Suprapubic skin (tissue), 4 donors: ENCODE results near the gene KCND2. TPM values are rescaled to one million over a fixed set of nuclear protein-coding genes. Genes with fewer than 3 reads are reported as not detected.

ENCODE experiments used
- DNase-seq, 2 donors: peaks; one replicate each; pipeline ENCODE4 v3.0.0-alpha.2; 2019; ENCODE audit warnings: low spot score in 2 of 2
- H3K27ac ChIP-seq: fragments of 200-600 bp; sonication (generic); one replicate; pipeline ENCODE4 v1.5.1; 2019
- H3K27me3 ChIP-seq: fragments of 200-600 bp; sonication (generic); one replicate; pipeline ENCODE4 v1.5.1; 2019
- H3K36me3 ChIP-seq: fragments of 200-600 bp; sonication (generic); one replicate; pipeline ENCODE4 v1.5.1; 2019
- H3K4me1 ChIP-seq: fragments of 200-600 bp; sonication (generic); one replicate; pipeline ENCODE4 v1.5.1; 2019
- H3K4me3 ChIP-seq: fragments of 200-600 bp; sonication (generic); one replicate; pipeline ENCODE4 v1.5.1; 2019; ENCODE audit warnings: mild to moderate bottlenecking
- H3K9me3 ChIP-seq: fragments of 200-600 bp; sonication (generic); one replicate; pipeline ENCODE4 v1.5.1; 2019
- CTCF ChIP-seq, 2 donors: fragments of 200-600 bp in 1 of 2; fragments of 450-650 bp in 1 of 2; sonication (generic) in 1 of 2; IDR thresholded peaks; one replicate each; pipeline ENCODE4 v1.5.1; 2016 to 2019; ENCODE audit warnings: antibody characterized with exemption in 2 of 2, mild to moderate bottlenecking in 1 of 2, moderate library complexity in 1 of 2
- EP300 ChIP-seq: sonication (generic); formaldehyde crosslinking; IDR thresholded peaks from one replicate; pipeline ENCODE4 v1.6.1; 2017; ENCODE audit warnings: antibody characterized with exemption
- POLR2A ChIP-seq, 2 donors: fragments of 450-650 bp; IDR thresholded peaks; one replicate each; pipeline ENCODE4 v1.6.1; 2017; ENCODE audit warnings: antibody characterized with exemption in 2 of 2, mild to moderate bottlenecking in 2 of 2, moderate library complexity in 2 of 2
- POLR2AphosphoS5 ChIP-seq, 3 donors: sonication (generic); formaldehyde crosslinking; IDR thresholded peaks; one replicate each; pipeline ENCODE4 v1.6.1; 2017; ENCODE audit warnings: antibody characterized with exemption in 3 of 3
- WGBS: methylation state at CpG from one replicate; pipeline ENCODE4 v1.1.5; 2018; 5-methylcytosine and 5-hydroxymethylcytosine counted together
- total RNA-seq, 4 donors: library from RNA; depleted of rRNA; stranded (reverse); fragments of >200 nt; gene quantifications; one replicate each; pipeline ENCODE4 v1.1.0, GENCODE V29; 2016

KCND2 gene
- total RNA-seq, 4 donors from 2014 or later = 0.16 TPM; not detected in 3

GRCh38 chr7:120662291-120662690, 389.3 kb downstream of the KCND2 start:
- H3K4me1 ChIP-seq = no peaks in the 10 kb centered on the region
- H3K36me3 ChIP-seq = no peaks in the 10 kb centered on the region
- no peak overlapping the region for H3K4me3 ChIP-seq
- no peak overlapping the region for H3K27ac ChIP-seq
- no peaks in the 10 kb centered on the region for H3K27me3 ChIP-seq
- DNase-seq = no peak
- no peaks in the 10 kb centered on the region for H3K9me3 ChIP-seq
- TF ChIP-seq CTCF (IDR thresholded peaks at IDR 0.05) (no peak), POLR2A (IDR thresholded peaks at IDR 0.05) (no peak), POLR2AphosphoS5 (IDR thresholded peaks at IDR 0.05) (no peak), EP300 (no peak)

GRCh38 chr7:120665068-120665467, 392.1 kb downstream of the KCND2 start:
- H3K36me3 ChIP-seq = no peaks in the 10 kb centered on the region
- TF ChIP-seq CTCF (IDR thresholded peaks at IDR 0.05) (no peak), POLR2AphosphoS5 (IDR thresholded peaks at IDR 0.05) (no peak), POLR2A (IDR thresholded peaks at IDR 0.05) (no peak), EP300 (no peak)
- no peaks in the 10 kb centered on the region for H3K27me3 ChIP-seq
- no peaks in the 10 kb centered on the region for H3K9me3 ChIP-seq
- H3K4me1 ChIP-seq = no peaks in the 10 kb centered on the region
- no peak overlapping the region for H3K4me3 ChIP-seq
- WGBS = 75% methylated on average over 1 of the region's 1 CpG
- no peak overlapping the region for H3K27ac ChIP-seq
- DNase-seq = no peak

GRCh38 chr7:120675076-120675475, 402.1 kb downstream of the KCND2 start:
- H3K27me3 ChIP-seq = no peaks in the 10 kb centered on the region
- no peak for DNase-seq
- no peaks in the 10 kb centered on the region for H3K36me3 ChIP-seq
- H3K4me3 ChIP-seq = no peak overlapping the region
- H3K9me3 ChIP-seq = no peaks in the 10 kb centered on the region
- 80% methylated on average over 5 of the region's 5 CpGs for WGBS
- no peak overlapping the region for H3K27ac ChIP-seq
- TF ChIP-seq CTCF (IDR thresholded peaks at IDR 0.05) (no peak), EP300 (no peak), POLR2A (IDR thresholded peaks at IDR 0.05) (no peak), POLR2AphosphoS5 (IDR thresholded peaks at IDR 0.05) (no peak)
- H3K4me1 ChIP-seq = no peaks in the 10 kb centered on the region

GRCh38 chr7:120677535-120677934, 404.6 kb downstream of the KCND2 start:
- DNase-seq = no peak
- no peaks in the 10 kb centered on the region for H3K9me3 ChIP-seq
- WGBS = 80% methylated on average over 1 of the region's 1 CpG
- no peak overlapping the region for H3K4me3 ChIP-seq
- no peak overlapping the region for H3K27ac ChIP-seq
- H3K27me3 ChIP-seq = no peaks in the 10 kb centered on the region
- H3K4me1 ChIP-seq = no peaks in the 10 kb centered on the region
- no peaks in the 10 kb centered on the region for H3K36me3 ChIP-seq
- TF ChIP-seq CTCF (IDR thresholded peaks at IDR 0.05) = no peak
- no peak for TF ChIP-seq EP300
- TF ChIP-seq POLR2A (IDR thresholded peaks at IDR 0.05) = no peak
- no peak for TF ChIP-seq POLR2AphosphoS5 (IDR thresholded peaks at IDR 0.05)

- DNase-seq = no peak
- H3K27ac ChIP-seq = no peak overlapping the region
- WGBS = 65% methylated on average over 1 of the region's 1 CpG
Measured at GRCh38 chr7:120680985-120681384, 408.0 kb downstream of the KCND2 start.

More at GRCh38 chr7:120680985-120681384, 408.0 kb downstream of the KCND2 start:
- Histone ChIP-seq H3K9me3 (no peaks in the 10 kb centered on the region), H3K36me3 (no peaks in the 10 kb centered on the region), H3K27me3 (no peaks in the 10 kb centered on the region), H3K4me3 (no peak overlapping the region), H3K4me1 (no peaks in the 10 kb centered on the region)
- TF ChIP-seq EP300 = no peak
- no peak for TF ChIP-seq POLR2A (IDR thresholded peaks at IDR 0.05)
- TF ChIP-seq POLR2AphosphoS5 (IDR thresholded peaks at IDR 0.05) = no peak
- TF ChIP-seq CTCF (IDR thresholded peaks at IDR 0.05) = no peak
